NCI-H1436 treated with DMSO at 0.1 percent for 48 hours (cell line): ENCODE results near the gene CCDC188.

Experiments used
- DNase-seq: peaks from one replicate; lab custom pipeline; 2025; lab: John Stamatoyannopoulos, UW

The CCDC188 gene

GRCh38 chr22:20184501-20185165 is 33.8 kb upstream of the CCDC188 start:
- no peak for DNase-seq

GRCh38 chr22:20183823-20184222 is 33.0 kb upstream of the CCDC188 start:
- no peak for DNase-seq

- no peak for DNase-seq
Measured at GRCh38 chr22:20183101-20183500, 32.2 kb upstream of the CCDC188 start.

DNA sequence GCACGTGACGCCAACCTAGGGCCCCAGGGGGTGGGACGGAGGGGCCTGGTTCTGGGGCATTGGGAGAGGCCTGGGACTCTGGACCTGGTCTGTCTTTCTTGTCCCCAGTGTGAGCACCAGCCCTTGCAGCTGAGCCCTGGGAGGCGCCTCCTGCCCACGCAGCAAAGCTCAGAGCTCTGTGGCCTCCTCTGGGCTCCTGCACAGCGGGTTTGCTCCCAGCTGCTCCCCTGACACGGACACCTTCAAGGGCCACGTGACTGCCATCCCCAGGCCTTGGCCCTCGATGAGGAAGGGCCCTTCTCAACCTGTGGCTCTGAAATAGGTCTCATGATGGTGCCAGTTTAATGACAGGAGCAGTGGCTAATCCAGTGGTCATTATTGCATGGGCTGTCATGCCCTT is 31.5 kb upstream of the CCDC188 start:
- no peak for DNase-seq

- DNase-seq, result no peak
Measured at GRCh38 chr22:20181884-20182236, 31.0 kb upstream of the CCDC188 start.

DNA sequence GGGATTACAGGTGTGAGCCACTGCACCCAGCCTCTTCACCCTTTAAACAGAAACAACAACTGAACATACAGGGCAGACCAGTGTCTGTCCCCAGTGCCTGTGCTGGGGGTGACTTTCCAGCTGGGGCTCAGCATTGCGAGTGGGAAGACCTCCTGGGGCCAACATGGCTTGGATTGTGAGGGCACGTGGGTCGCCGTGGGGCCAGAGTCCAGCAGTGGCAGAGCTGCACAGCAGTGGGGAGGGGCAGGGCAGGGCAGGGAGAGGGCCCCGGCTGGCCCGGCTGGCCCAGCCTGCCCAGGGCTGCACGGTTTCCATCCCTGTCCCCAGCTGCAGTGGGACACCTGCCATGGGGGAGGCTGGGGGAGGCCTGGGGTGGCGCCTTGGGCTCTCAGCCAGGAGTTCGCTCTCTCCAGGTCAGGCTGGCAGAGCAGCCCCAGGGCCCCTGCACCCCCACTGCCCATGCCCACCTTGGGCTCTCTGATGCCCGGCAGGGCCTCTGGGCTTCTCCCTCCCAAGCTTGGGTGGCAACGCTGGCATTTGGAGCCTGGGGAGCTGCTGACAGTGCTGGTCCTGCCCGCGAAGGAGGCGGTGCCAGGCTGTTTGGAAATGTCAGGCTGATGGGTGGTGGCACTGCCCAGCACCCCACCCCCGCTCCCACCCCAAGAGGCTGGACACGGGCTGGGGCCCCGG is 30.5 kb upstream of the CCDC188 start:
- DNase-seq, result no peak

DNA sequence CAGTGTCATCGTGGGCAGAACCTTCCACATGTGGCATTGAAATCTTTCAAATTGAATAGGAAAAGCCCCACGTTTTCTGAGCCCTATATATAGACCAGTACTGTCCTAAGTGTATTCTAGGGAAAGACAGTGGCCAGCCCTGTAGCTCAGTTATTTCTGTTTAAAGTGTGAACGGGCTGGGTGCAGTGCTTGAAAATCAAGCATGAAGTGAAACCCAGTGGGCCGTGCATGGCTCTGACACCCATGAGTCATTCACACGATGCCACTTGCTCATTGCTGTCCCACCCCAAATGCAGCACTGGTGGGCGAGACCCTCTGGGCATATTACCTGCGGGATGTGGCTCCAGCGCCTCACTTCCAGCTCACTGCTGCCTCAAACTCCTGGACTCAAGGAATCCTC is 29.8 kb upstream of the CCDC188 start:
- no peak for DNase-seq

DNA sequence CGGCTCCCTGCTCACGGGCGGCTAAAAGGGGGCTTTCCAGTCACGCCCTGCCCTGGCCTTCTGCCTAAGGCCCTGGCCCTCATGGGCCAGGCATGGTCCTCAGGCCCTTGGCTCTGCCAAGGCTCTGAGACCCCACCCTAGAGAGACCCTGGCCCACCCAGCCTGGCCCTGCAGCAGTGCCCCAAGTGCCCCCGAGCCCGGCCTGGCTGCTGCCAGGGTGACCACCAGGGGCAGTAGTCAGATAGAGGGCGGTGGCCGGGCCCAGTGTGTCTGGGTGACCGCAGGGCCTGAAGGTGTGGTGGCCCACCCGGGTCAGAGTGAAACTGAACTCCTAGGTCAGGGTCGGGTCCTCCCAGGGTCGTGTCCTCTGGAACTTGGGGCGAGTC is 29.4 kb upstream of the CCDC188 start:
- DNase-seq, result no peak

DNA sequence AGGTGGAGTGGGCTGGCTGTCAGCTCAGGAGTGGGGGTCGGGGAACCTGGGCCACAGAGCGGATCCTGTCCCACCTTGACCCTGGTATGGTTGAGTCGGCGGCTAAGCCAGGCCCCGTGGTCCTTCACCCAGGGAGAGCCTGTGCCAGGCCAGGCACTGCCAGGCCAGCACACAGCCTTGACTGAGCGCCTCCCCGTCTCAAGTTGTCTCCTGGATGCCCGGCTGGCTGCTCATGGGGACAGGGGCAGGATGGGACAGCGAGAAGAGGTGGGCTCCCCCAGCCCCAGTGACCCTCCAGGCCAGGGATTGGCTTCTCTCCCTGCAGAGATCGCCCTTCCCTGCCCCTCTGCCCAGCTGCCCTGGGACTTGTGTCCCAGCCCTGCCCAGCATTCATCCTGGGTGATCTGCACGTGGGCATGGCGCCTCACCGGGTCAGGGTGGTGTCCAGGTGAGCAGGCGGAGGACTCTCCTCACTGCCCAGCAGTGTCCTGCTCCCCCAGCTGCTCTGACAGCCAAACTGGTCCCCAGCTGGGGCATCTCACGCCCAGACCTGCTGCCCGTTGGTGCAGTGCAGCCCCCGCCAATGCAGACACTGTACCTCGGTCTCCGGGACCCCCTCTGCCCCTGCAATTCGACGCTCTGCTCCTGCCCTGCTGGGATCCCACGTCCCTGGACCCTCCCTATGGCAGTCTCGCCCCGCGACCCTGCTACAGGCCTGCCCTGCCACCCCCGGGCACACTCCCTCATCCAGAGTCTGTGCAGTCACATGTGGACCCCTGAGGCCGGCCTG is 28.8 kb upstream of the CCDC188 start:
- no peak for DNase-seq

DNA sequence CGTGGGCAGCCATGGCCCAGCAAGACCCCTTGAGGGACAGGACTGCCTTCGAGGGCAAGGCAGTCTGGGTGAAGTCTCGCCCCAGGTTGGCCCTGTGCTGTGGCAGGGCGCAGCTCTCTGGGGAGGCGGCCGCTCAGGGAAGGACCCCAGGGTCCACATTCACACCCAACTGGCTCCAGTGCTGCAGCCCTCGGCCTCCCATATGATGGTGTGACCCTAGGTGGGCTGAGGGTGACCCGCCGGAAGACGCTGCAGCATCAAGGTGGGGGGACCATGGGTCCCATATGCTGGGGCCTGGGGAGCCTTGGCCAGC is 28.0 kb upstream of the CCDC188 start:
- DNase-seq, result no peak

DNA sequence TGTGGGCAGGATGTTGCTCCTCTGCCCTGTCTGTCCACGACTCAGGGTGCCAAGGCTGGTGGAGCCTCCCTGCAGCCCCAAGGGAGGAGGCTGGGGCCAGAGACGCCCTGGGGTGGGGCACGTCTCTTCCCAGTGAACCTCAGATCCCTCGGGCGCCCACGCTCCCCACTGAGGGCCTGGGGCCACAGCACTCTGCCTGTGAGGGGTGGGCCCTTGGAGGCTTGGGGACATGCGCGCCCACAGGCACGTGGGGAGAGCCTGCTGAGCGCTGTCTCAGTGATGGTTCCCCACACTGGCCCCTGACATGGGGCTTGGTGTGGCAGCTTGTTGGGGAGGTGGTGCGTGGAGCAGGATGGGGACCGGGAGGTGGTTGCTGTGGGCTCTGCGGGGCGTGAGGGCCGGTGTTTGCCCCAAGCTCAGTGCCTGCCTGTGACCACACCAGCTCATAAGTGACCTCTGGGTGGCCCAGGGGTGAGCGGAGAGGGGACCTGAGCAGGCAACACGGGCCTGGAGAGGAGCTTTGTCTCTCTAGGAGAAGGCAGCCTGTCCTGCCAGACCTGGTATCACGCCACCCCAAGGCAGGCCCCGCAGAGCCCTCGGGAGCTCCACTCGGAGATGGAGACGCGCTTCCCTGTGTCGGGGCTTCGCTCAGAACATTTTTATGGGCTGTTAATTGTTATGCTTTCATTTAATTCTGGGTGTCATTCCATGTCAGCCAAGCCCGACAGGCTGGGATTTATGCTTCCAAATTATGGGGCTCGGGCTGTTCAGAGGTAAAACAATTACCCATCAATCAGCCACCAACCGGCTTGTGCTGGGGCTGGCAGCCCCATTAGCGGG is 27.4 kb upstream of the CCDC188 start:
- no peak for DNase-seq

- DNase-seq, result no peak
Measured at GRCh38 chr22:20177217-20177911, 26.5 kb upstream of the CCDC188 start.

- DNase-seq, result no peak
Measured at GRCh38 chr22:20176421-20177085, 25.7 kb upstream of the CCDC188 start.

DNA sequence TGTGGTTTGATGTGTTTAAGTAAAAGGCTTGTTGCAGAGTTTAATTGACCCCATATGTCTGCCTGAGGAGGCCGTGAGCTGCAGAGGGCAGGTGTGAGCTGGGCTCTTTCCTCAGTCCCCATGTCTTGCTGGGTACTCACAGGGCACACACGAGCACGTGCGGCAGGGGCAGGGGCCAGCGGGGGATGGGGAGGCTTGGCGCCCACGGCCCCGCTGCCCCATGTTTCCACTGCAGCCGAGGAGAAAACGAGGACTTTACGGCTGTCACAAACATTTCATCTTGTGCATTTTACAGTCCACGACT is 24.7 kb upstream of the CCDC188 start:
- DNase-seq, result no peak

GRCh38 chr22:20174785-20175596 is 24.1 kb upstream of the CCDC188 start:
- DNase-seq, result no peak

- no peak for DNase-seq
Measured at GRCh38 chr22:20173772-20174171, 22.9 kb upstream of the CCDC188 start.

DNA sequence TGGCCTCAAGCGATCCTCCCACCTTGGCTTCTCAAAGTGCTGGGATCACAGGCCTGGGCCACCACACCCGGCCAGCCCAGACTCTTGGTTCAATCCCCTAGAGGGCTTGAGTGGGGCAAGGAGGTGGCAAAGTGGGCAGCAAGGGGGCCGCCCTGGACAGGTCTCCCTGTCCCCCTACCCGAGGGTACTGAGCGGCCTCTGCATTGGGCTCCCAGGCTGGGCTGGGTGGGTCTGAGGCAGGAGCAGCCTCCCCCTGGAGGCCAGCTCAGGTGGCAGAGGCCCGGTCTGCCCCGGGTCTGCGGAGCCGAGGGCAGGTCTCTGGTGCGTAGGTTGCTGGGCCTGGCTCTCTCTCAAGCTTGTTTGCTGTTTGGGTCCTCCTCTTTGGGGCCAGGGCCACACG is 22.4 kb upstream of the CCDC188 start:
- DNase-seq, result no peak

DNA sequence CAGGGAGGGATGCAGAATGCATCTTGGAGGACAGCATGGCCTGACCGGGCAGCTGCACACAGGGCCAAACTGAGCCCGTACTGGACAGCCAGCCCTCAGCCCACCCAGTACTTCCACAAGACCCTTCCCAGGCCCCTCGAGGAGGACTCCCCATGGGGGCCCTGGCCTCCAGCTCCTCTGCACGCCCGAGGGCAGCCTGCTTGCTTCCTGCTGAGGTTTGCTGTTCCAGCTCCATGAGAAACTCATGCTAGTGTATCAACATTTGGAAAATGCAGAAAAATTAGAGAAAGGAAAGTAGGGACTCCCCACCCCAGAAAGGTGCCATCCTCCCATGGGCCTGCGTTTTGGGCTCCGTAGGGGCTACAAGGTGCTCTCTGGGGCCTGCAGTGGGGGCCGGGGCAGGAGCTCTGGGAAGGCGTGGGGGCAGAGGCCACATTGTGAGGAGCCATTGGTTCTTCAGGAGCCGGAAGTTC is 21.3 kb upstream of the CCDC188 start:
- DNase-seq, result no peak

- no peak for DNase-seq
Measured at GRCh38 chr22:20171288-20172140, 20.7 kb upstream of the CCDC188 start.

DNA sequence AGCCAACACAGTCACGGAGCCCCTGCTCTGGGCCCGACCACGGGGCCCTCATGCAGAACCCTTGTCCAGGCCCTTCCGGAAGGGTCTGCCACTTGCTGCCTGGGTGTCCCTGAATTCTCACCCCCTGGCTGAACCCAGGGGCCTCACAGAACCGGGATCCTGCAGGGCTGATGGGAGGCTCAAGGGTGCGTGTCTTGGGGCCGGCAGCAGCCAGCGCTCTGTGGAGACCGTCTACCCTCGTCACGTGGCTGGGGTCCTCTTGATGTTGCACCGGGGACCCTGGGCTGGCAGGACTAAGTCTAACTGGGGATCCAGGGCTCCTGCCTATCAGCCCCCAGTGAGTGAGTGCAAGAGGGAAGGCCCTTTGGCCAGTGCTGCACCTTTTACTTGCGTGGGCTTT is 19.3 kb upstream of the CCDC188 start:
- no peak for DNase-seq
